GM10847 (cell line): ENCODE data around the gene ULBP3.

ENCODE experiments used
- POLR2A ChIP-seq: IDR thresholded peaks from 2 replicates; pipeline ENCODE4 v1.6.1; 2011; ENCODE audit not compliant: insufficient read length; ENCODE audit errors: extremely low read depth

The ULBP3 gene

DNA sequence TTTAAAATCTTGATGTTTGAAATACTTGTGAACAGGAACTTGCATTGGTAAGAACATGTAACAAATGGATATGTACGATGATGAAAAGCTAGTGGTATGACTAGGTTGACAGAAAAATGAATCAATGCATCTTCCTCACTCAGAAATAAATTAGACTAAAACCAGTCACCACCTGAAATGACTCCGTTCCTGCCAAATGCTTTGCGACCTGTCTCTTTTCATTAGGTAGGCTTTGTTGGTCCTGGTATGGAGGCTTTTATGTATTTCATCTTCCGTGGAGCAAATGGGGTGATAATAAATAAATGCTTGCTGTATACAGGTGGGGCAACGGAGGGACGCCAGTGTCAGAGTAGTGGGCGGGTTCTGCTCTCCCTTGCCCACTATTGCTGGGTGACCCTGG, 17.1 kb upstream of the ULBP3 start:
- no peak for TF ChIP-seq POLR2A

DNA sequence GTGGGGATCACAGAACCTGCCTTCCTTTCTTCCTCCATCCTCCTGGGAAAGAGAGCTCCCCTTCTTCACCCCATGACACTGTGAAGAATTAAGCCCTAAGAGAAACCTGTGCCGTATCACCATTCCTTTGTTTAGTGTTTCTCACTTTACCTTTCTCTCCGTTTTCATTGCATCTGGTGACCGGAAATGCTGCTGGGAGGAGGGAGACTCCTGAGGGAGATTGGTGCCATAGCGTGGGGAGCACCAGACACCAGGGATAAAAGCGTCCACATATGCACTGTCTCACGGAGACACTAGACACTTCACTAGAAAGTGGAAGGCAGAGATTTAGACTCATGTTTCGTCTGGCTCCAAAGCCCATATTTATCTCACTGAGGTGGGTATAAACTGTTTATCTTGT, 15.5 kb upstream of the ULBP3 start:
- no peak for TF ChIP-seq POLR2A

DNA sequence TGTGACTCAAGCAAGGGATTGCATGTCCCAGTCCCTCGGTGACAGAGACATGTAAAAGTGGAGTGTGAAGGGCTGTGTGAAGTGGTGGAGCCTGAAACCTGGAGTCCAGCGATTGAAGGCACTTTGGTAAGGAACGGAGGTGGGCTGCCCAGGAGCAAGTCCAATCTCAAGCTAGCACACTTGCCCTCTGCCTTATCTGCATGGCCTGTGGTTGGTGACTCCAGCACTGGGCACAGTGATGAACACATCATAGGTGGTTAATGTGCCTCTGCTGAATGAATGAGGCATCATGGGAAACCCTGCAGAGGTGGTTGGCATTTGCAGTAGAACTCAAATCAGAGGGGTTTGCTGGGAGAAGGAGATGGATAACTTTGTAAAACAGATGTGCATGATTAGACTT, 14.9 kb upstream of the ULBP3 start:
- no peak for TF ChIP-seq POLR2A

DNA sequence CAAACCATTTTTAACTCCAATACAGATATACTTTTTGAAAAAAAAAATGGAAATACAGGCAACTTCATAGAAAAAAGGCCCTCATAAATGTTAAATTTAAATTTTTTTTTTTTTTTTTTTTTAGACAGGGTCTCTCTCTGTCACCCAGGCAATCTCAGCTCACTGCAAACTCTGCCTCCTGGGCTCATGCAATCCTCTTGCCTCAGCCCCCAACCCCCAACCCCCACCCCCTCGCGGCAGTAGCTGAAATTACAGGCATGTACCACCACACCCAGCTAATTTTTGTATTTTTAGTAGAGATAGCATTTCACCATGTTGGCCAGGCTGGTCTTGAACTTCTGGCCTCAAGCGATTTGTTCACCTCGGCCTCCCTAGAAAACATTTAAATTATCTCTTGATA, 12.8 kb upstream of the ULBP3 start:
- no peak for TF ChIP-seq POLR2A

GRCh38 chr6:150079604-150080003, 10.7 kb upstream of the ULBP3 start:
- TF ChIP-seq POLR2A = no peak

DNA sequence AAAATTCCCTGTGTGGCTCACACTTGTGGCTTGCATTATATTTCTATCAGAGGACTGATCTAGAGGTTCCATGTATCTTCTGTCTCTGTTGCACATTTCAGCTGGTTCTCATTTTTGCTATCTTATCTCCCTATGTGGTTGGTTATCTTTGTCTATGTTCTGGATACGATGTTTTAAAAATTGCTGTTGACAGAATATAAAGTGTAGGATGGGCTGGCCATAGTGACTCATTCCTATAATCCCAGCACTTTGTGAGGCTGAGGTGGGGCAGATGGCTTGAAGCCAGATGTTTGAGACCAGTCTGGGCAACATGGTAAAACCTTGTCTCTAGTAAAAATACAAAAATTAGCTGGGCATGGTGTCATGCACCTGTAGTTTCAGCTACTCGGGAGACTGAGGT, 9.9 kb upstream of the ULBP3 start:
- no peak for TF ChIP-seq POLR2A

- no peak for TF ChIP-seq POLR2A
Observed at GRCh38 chr6:150076196-150076893, 7.4 kb upstream of the ULBP3 start.

DNA sequence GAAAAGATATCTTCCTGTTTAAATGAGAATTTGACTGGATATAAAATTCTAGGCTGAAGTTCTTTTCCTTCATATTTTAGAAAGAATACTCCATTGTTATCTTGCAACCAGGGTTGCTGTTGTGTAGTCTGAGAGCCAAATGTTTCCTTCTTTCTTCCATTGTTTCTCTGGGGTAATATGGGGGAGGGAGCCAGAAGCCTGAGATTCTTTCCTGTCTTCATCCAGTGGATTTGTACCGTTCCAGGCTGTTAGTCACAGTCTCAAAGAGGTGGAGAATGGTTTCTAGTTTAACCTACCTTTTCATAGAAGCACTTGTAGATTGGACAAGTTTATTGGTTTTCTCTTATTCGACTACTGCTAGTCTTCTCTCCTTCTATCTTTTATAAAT, 6.1 kb upstream of the ULBP3 start:
- no peak for TF ChIP-seq POLR2A

DNA sequence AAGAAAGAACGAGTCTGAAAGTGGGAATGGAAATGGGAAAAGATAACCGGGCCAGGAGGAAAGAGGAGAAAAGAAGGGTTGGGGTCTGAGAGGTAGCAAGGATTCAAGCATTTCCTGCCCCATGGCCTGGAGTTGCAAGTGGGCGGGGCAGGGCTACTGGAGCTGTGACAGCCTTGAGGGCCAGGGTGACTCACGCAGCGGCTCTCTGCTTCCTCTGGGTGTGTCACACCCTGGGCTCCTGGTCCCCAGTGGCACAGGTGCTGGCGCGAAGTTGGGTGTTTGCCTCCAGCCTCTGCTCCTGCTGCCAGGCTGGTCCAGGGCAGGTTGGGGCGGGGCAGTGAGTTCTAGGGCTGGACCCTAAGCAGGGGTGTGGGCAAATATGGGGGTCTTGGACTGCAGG, 3.3 kb upstream of the ULBP3 start:
- TF ChIP-seq POLR2A = no peak

GRCh38 chr6:150070236-150070818, 1.4 kb upstream of the ULBP3 start:
- no peak for TF ChIP-seq POLR2A

- no peak for TF ChIP-seq POLR2A
Observed at GRCh38 chr6:150069706-150070105, 785 bp upstream of the ULBP3 start.

- TF ChIP-seq POLR2A = no peak
Observed at GRCh38 chr6:150068151-150068550, 770 bp downstream of the ULBP3 start.

- no peak for TF ChIP-seq POLR2A
Observed at GRCh38 chr6:150065083-150065482, 3.8 kb downstream of the ULBP3 start.

- no peak for TF ChIP-seq POLR2A
Observed at GRCh38 chr6:150063640-150064039, 5.3 kb downstream of the ULBP3 start.

GRCh38 chr6:150058986-150059385, 9.9 kb downstream of the ULBP3 start:
- no peak for TF ChIP-seq POLR2A

GRCh38 chr6:150058231-150058792, 10.6 kb downstream of the ULBP3 start:
- no peak for TF ChIP-seq POLR2A

DNA sequence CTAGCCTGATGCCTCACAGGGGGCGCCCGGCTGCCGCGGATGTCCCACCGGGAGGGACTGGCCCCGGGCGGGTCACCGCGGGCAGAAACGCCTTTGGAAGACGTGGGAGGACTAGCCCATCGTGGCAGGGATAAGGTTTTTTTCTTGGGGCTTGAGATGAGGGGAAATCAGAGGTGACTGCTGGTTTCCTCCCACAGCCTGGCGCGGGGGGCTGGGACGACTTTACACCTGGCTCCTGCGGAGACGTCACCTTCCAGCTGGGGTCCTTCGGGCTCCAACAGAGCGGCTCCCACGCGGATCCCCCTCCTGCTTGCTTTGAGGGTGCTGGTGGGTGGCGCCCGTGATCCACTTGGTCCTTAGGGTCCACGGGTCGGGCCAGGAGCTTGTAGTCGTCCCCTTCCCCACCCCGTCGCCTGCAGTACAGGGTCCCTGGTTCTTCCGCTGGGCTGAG, 11.4 kb downstream of the ULBP3 start:
- TF ChIP-seq POLR2A = no peak

DNA sequence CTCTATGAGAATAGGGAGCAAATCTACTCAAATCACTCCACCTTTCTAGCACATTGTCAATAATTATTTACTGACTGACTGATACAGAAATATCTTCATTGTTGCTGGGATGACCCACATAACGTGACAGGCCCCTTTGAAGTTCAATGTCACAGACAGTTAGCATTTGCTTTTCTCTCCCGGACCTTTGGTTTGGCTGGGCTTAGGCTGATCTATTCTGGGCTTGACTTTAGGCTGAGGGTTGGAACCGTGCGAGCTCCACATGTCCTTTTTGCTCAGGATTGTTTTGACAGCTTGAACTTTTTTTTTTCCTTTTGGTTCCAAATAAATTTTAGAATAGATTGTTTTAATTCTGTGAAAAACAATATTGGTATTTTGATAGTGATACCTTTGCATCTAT, 12.0 kb downstream of the ULBP3 start:
- TF ChIP-seq POLR2A = no peak

- no peak for TF ChIP-seq POLR2A
Observed at GRCh38 chr6:150056156-150056555, 12.8 kb downstream of the ULBP3 start.
